Measurements from ENCODE around the gene GLRX. TPM values are rescaled to one million over a fixed set of nuclear protein-coding genes. Genes with fewer than 3 reads are reported as not detected.

Gene GLRX
- total RNA-seq, 1 donor from 2014 or later: 63.3 TPM

- TF ChIP-seq POLR2A (IDR thresholded peaks at IDR 0.05) (no peak), POLR2AphosphoS5 (IDR thresholded peaks at IDR 0.05; ENCODE audit: insufficient read depth in 1 of 2, low read depth in 1 of 2) (no peak)
- TF ChIP-seq, protein P1, sequence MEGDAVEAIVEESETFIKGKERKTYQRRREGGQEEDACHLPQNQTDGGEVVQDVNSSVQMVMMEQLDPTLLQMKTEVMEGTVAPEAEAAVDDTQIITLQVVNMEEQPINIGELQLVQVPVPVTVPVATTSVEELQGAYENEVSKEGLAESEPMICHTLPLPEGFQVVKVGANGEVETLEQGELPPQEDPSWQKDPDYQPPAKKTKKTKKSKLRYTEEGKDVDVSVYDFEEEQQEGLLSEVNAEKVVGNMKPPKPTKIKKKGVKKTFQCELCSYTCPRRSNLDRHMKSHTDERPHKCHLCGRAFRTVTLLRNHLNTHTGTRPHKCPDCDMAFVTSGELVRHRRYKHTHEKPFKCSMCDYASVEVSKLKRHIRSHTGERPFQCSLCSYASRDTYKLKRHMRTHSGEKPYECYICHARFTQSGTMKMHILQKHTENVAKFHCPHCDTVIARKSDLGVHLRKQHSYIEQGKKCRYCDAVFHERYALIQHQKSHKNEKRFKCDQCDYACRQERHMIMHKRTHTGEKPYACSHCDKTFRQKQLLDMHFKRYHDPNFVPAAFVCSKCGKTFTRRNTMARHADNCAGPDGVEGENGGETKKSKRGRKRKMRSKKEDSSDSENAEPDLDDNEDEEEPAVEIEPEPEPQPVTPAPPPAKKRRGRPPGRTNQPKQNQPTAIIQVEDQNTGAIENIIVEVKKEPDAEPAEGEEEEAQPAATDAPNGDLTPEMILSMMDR (IDR thresholded peaks at IDR 0.05): no peak
- peaks cover 62% of the 10 kb centered on the region for H3K4me1 ChIP-seq
- no peaks in the 10 kb centered on the region for H3K36me3 ChIP-seq
- no peaks in the 10 kb centered on the region for H3K27me3 ChIP-seq
- intact Hi-C loops (cut with DNase I): no loop called here
- H3K9me3 ChIP-seq: no peaks in the 10 kb centered on the region
- peak overlapping the region; percentile 88 for H3K27ac ChIP-seq
- DNase-seq (ENCODE audit: extremely low spot score in 2 of 2): peak in 1 of 2 donors; percentile 79
- no peak overlapping the region for H3K4me3 ChIP-seq
These were observed 40.3 kb upstream of the GLRX start for GRCh38 chr5:95862671-95863382.

GRCh38 chr5:95861864-95862561, 39.5 kb upstream of the GLRX start:
- intact Hi-C loops (cut with DNase I): no loop called here
- Histone ChIP-seq H3K27ac (peak overlapping the region; percentile 88), H3K4me3 (no peak overlapping the region), H3K4me1 (peaks cover 70% of the 10 kb centered on the region), H3K9me3 (no peaks in the 10 kb centered on the region), H3K27me3 (no peaks in the 10 kb centered on the region), H3K36me3 (no peaks in the 10 kb centered on the region)
- no peak for TF ChIP-seq POLR2A (IDR thresholded peaks at IDR 0.05)
- TF ChIP-seq, protein P1 (IDR thresholded peaks at IDR 0.05): no peak
- TF ChIP-seq POLR2AphosphoS5 (IDR thresholded peaks at IDR 0.05; ENCODE audit: insufficient read depth in 1 of 2, low read depth in 1 of 2): no peak
- DNase-seq (ENCODE audit: extremely low spot score in 2 of 2): no peak

DNA sequence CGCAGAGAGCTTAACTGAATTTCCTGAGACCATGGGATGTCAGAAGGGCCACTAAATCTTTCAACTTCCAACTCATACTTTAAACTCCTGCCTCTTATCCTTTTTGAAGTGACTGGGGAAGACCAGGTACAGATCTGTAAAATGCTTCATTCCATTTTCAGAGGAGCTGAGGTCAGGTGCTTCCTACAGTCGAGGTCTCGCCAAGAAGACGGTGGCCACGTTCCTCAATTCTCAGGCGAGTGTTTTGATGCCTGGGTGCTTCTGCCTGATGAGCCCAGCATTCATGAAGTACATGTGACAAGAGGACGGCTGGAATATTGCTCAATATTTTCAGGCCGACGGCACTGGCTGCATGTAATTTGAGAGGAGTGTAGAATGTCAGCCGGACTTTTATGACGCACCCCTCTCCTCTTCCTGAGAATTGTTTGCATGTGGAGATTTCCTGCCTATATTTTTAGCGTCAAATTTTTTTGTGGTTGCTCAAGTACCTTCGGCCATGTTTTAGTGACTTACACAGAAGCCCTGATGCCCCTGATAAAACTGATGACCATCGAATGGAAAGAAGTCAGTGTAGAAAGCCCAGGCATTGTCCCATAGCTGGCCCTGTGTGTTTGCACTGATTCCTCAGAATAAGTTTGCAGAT, 38.8 kb upstream of the GLRX start:
- peak in 1 of 2 donors; percentile 96 for DNase-seq (ENCODE audit: extremely low spot score in 2 of 2)
- H3K36me3 ChIP-seq: no peaks in the 10 kb centered on the region
- H3K27ac ChIP-seq: peak overlapping the region; percentile 88
- H3K4me3 ChIP-seq: no peak overlapping the region
- peak in 1 of 2 donors; percentile 32 for TF ChIP-seq POLR2A (IDR thresholded peaks at IDR 0.05)
- TF ChIP-seq, protein P1 (IDR thresholded peaks at IDR 0.05): no peak
- peak; percentile 31 to 83 for TF ChIP-seq POLR2AphosphoS5 (IDR thresholded peaks at IDR 0.05; ENCODE audit: insufficient read depth in 1 of 2, low read depth in 1 of 2)
- peaks cover 77% of the 10 kb centered on the region for H3K4me1 ChIP-seq
- H3K9me3 ChIP-seq: no peaks in the 10 kb centered on the region
- intact Hi-C loops (cut with DNase I): no loop called here
- no peaks in the 10 kb centered on the region for H3K27me3 ChIP-seq

- intact Hi-C loops (cut with DNase I): loop anchor here (2.0 to 10.0 kb wide), 3 partner anchors 101 to 478 kb away; partner anchors contain the start of genes ELL2 and RHOBTB3
- H3K4me3 ChIP-seq: no peak overlapping the region
- TF ChIP-seq POLR2A (IDR thresholded peaks at IDR 0.05): no peak
- TF ChIP-seq, protein P1 (IDR thresholded peaks at IDR 0.05): no peak
- peaks cover 78% of the 10 kb centered on the region for H3K4me1 ChIP-seq
- H3K27ac ChIP-seq: peak overlapping the region; percentile 88
- H3K9me3 ChIP-seq: no peaks in the 10 kb centered on the region
- H3K27me3 ChIP-seq: no peaks in the 10 kb centered on the region
- H3K36me3 ChIP-seq: no peaks in the 10 kb centered on the region
- no peak for DNase-seq (ENCODE audit: extremely low spot score in 2 of 2)
These were observed 37.1 kb upstream of the GLRX start for GRCh38 chr5:95859661-95860060.

Measured in vagina (tissue), 2 donors.